Stimulated activated naive CD8-positive, alpha-beta T cell treated with anti-CD3 and anti-CD28 coated beads, Interleukin-15, Interleukin-2, amounts not matched to agents 100 ng/mL and 50 ng/mL, for 24 hours (primary cell): ENCODE data around the gene HNF4A.

Experiments
- H3K27ac Mint-ChIP-seq: one replicate; pipeline ENCODE4 v1.8.0; 2021; ENCODE audit warnings: mild to moderate bottlenecking, mixed read lengths
- H3K27me3 Mint-ChIP-seq: one replicate; pipeline ENCODE4 v1.8.0; 2021; ENCODE audit warnings: mixed read lengths
- H3K36me3 Mint-ChIP-seq: one replicate; pipeline ENCODE4 v1.8.0; 2021; ENCODE audit warnings: low read depth, mixed read lengths
- H3K4me1 Mint-ChIP-seq: one replicate; pipeline ENCODE4 v1.8.0; 2021; ENCODE audit warnings: low read depth, mixed read lengths
- H3K4me3 Mint-ChIP-seq: one replicate; pipeline ENCODE4 v1.8.0; 2021; ENCODE audit warnings: mild to moderate bottlenecking, mixed read lengths
- H3K9me3 Mint-ChIP-seq: one replicate; pipeline ENCODE4 v1.8.0; 2021; ENCODE audit warnings: mixed read lengths

The HNF4A gene

GRCh38 chr20:44429419-44430269 is 74.1 kb downstream of the HNF4A start:
- no peaks in the 10 kb centered on the region for H3K36me3 Mint-ChIP-seq
- no peaks in the 10 kb centered on the region for H3K9me3 Mint-ChIP-seq
- H3K27ac Mint-ChIP-seq, result no peak overlapping the region
- H3K4me3 Mint-ChIP-seq, result no peak overlapping the region
- H3K27me3 Mint-ChIP-seq, result peaks cover 5% of the 10 kb centered on the region
- no peaks in the 10 kb centered on the region for H3K4me1 Mint-ChIP-seq

- Mint-ChIP-seq H3K4me3 (no peak overlapping the region), H3K4me1 (no peaks in the 10 kb centered on the region), H3K27me3 (peaks cover 5% of the 10 kb centered on the region), H3K36me3 (no peaks in the 10 kb centered on the region), H3K9me3 (no peaks in the 10 kb centered on the region), H3K27ac (no peak overlapping the region)
Observed at GRCh38 chr20:44430270-44431065, 75.0 kb downstream of the HNF4A start.

GRCh38 chr20:44431118-44431501 is 75.6 kb downstream of the HNF4A start:
- no peaks in the 10 kb centered on the region for H3K4me1 Mint-ChIP-seq
- no peak overlapping the region for H3K27ac Mint-ChIP-seq
- H3K36me3 Mint-ChIP-seq, result no peaks in the 10 kb centered on the region
- no peak overlapping the region for H3K4me3 Mint-ChIP-seq
- peaks cover 5% of the 10 kb centered on the region for H3K27me3 Mint-ChIP-seq
- no peaks in the 10 kb centered on the region for H3K9me3 Mint-ChIP-seq

- no peak overlapping the region for H3K27ac Mint-ChIP-seq
- peaks cover 5% of the 10 kb centered on the region for H3K27me3 Mint-ChIP-seq
- H3K4me3 Mint-ChIP-seq, result no peak overlapping the region
- H3K36me3 Mint-ChIP-seq, result no peaks in the 10 kb centered on the region
- H3K9me3 Mint-ChIP-seq, result no peaks in the 10 kb centered on the region
- H3K4me1 Mint-ChIP-seq, result no peaks in the 10 kb centered on the region
Observed at GRCh38 chr20:44431502-44432234, 76.2 kb downstream of the HNF4A start.

GRCh38 chr20:44432618-44433577 is 77.4 kb downstream of the HNF4A start:
- no peak overlapping the region for H3K4me3 Mint-ChIP-seq
- no peak overlapping the region for H3K27ac Mint-ChIP-seq
- H3K36me3 Mint-ChIP-seq, result no peaks in the 10 kb centered on the region
- no peaks in the 10 kb centered on the region for H3K4me1 Mint-ChIP-seq
- no peaks in the 10 kb centered on the region for H3K27me3 Mint-ChIP-seq
- no peaks in the 10 kb centered on the region for H3K9me3 Mint-ChIP-seq

- Mint-ChIP-seq H3K4me3 (no peak overlapping the region), H3K27ac (no peak overlapping the region), H3K9me3 (no peaks in the 10 kb centered on the region), H3K36me3 (no peaks in the 10 kb centered on the region), H3K27me3 (no peaks in the 10 kb centered on the region), H3K4me1 (no peaks in the 10 kb centered on the region)
Observed at GRCh38 chr20:44433751-44434538, 78.4 kb downstream of the HNF4A start.

GRCh38 chr20:44435630-44436335 is 80.3 kb downstream of the HNF4A start:
- Mint-ChIP-seq H3K27ac (no peak overlapping the region), H3K9me3 (no peaks in the 10 kb centered on the region)

GRCh38 chr20:44436393-44436792 is 80.9 kb downstream of the HNF4A start:
- no peaks in the 10 kb centered on the region for H3K36me3 Mint-ChIP-seq
- no peak overlapping the region for H3K27ac Mint-ChIP-seq
- no peaks in the 10 kb centered on the region for H3K9me3 Mint-ChIP-seq
- H3K4me3 Mint-ChIP-seq, result no peak overlapping the region
- H3K27me3 Mint-ChIP-seq, result no peaks in the 10 kb centered on the region
- H3K4me1 Mint-ChIP-seq, result no peaks in the 10 kb centered on the region

More at GRCh38 chr20:44435630-44436335, 80.3 kb downstream of the HNF4A start:
- Mint-ChIP-seq H3K36me3 (no peaks in the 10 kb centered on the region), H3K4me3 (no peak overlapping the region), H3K27me3 (no peaks in the 10 kb centered on the region), H3K4me1 (no peaks in the 10 kb centered on the region)

GRCh38 chr20:44437497-44437896 is 82.0 kb downstream of the HNF4A start:
- Mint-ChIP-seq H3K36me3 (no peaks in the 10 kb centered on the region), H3K4me3 (no peak overlapping the region), H3K27me3 (no peaks in the 10 kb centered on the region)

GRCh38 chr20:44438782-44439181 is 83.3 kb downstream of the HNF4A start:
- no peak overlapping the region for H3K27ac Mint-ChIP-seq
- H3K4me1 Mint-ChIP-seq, result no peaks in the 10 kb centered on the region
- H3K4me3 Mint-ChIP-seq, result no peak overlapping the region
- H3K27me3 Mint-ChIP-seq, result peaks cover 3% of the 10 kb centered on the region
- no peaks in the 10 kb centered on the region for H3K9me3 Mint-ChIP-seq
- H3K36me3 Mint-ChIP-seq, result no peaks in the 10 kb centered on the region

More at GRCh38 chr20:44437497-44437896, 82.0 kb downstream of the HNF4A start:
- Mint-ChIP-seq H3K27ac (no peak overlapping the region), H3K9me3 (no peaks in the 10 kb centered on the region), H3K4me1 (no peaks in the 10 kb centered on the region)

GRCh38 chr20:44439318-44439717 is 83.8 kb downstream of the HNF4A start:
- Mint-ChIP-seq H3K36me3 (no peaks in the 10 kb centered on the region), H3K27me3 (peaks cover 3% of the 10 kb centered on the region), H3K9me3 (no peaks in the 10 kb centered on the region), H3K27ac (no peak overlapping the region), H3K4me3 (no peak overlapping the region), H3K4me1 (no peaks in the 10 kb centered on the region)

- H3K9me3 Mint-ChIP-seq, result no peaks in the 10 kb centered on the region
- H3K4me1 Mint-ChIP-seq, result no peaks in the 10 kb centered on the region
- H3K36me3 Mint-ChIP-seq, result no peaks in the 10 kb centered on the region
- H3K27ac Mint-ChIP-seq, result no peak overlapping the region
- H3K27me3 Mint-ChIP-seq, result peaks cover 3% of the 10 kb centered on the region
- H3K4me3 Mint-ChIP-seq, result no peak overlapping the region
Observed at GRCh38 chr20:44442298-44443070, 87.0 kb downstream of the HNF4A start.
